K562 (cell line): ENCODE measurements around the gene INKA2. TPM values are rescaled to one million over a fixed set of nuclear protein-coding genes. Genes with fewer than 3 reads are reported as not detected.

ENCODE experiments used
- CCAR2 ChIP-seq: fragments of 200-400 bp; formaldehyde crosslinking; IDR thresholded peaks from 2 replicates; pipeline ENCODE4 v1.6.1; 2017; ENCODE audit warnings: mild to moderate bottlenecking, low read depth, low read length
- CSDE1 ChIP-seq, 2 experiments: fragments of 450-650 bp; IDR thresholded peaks; 2 replicates each; pipeline ENCODE4 v1.6.1; 2016; ENCODE audit warnings: mild to moderate bottlenecking in 1 of 2
- GTF2F1 ChIP-seq: IDR thresholded peaks from 2 replicates; pipeline ENCODE4 v1.6.1; 2011; ENCODE audit warnings: low read depth, low read length, improper control_type of control experiment
- HMG20B ChIP-seq: fragments of 250-450 bp; sonication (Bioruptor Pico); IDR thresholded peaks from 2 replicates; pipeline ENCODE4 v1.5.0; 2021; ENCODE audit warnings: mild to moderate bottlenecking
- KAT8 ChIP-seq: fragments of 450-650 bp; IDR thresholded peaks from 2 replicates; pipeline ENCODE4 v1.6.1; 2016; ENCODE audit warnings: low read depth, mild to moderate bottlenecking
- MAFK ChIP-seq: IDR thresholded peaks from 2 replicates; pipeline ENCODE4 v1.6.1; 2011; ENCODE audit warnings: low read length, improper control_type of control experiment
- MXD1 ChIP-seq: fragments of 250-450 bp; sonication (Bioruptor Pico); IDR thresholded peaks from 2 replicates; pipeline ENCODE4 v1.8.0; 2021; ENCODE audit warnings: borderline replicate concordance, mild to moderate bottlenecking, moderate library complexity; ENCODE audit not compliant: poor library complexity, severe bottlenecking
- NCOA6 ChIP-seq: fragments of 450-650 bp; IDR thresholded peaks from 2 replicates; pipeline ENCODE4 v1.6.1; 2017; ENCODE audit warnings: mild to moderate bottlenecking
- NKRF ChIP-seq: fragments of 450-650 bp; IDR thresholded peaks from 2 replicates; pipeline ENCODE4 v1.6.1; 2016; ENCODE audit warnings: borderline replicate concordance
- PKNOX1 ChIP-seq: fragments of 450-650 bp; IDR thresholded peaks from 2 replicates; pipeline ENCODE4 v1.6.1; 2016
- RBM15 ChIP-seq: fragments of 200-400 bp; formaldehyde crosslinking; IDR thresholded peaks from 2 replicates; pipeline ENCODE4 v1.6.1; 2018; ENCODE audit warnings: mild to moderate bottlenecking, low read length, moderate library complexity; ENCODE audit not compliant: insufficient read depth
- RFX5 ChIP-seq: IDR thresholded peaks from 2 replicates; pipeline ENCODE4 v1.6.1; 2011; ENCODE audit warnings: low read depth, mild to moderate bottlenecking, improper control_type of control experiment, low read length
- SETDB1 ChIP-seq: IDR thresholded peaks from one replicate; pipeline ENCODE4 v1.6.1; 2012; ENCODE audit warnings: low read length, control low read depth, inconsistent platforms
- SMC3 ChIP-seq: conservative IDR thresholded peaks from 2 replicates; pipeline ENCODE4 v1.6.1; 2011; ENCODE audit warnings: low read depth, low read length, improper control_type of control experiment; ENCODE audit not compliant: insufficient read depth
- SNIP1 ChIP-seq: fragments of 450-650 bp; IDR thresholded peaks from 2 replicates; pipeline ENCODE4 v1.7.1; 2017; ENCODE audit warnings: low read depth, mild to moderate bottlenecking
- TEAD2 ChIP-seq: fragments of 450-650 bp; IDR thresholded peaks from 2 replicates; pipeline ENCODE4 v1.6.1; 2016; ENCODE audit warnings: missing genetic modification characterization, control low read depth, missing compliant biosample characterization
- XRCC5 ChIP-seq: fragments of 200-400 bp; formaldehyde crosslinking; IDR thresholded peaks from 2 replicates; pipeline ENCODE4 v1.6.1; 2017; ENCODE audit warnings: low read depth, mild to moderate bottlenecking, low read length
- ZEB2 ChIP-seq: fragments of 450-650 bp; IDR thresholded peaks from 2 replicates; pipeline ENCODE4 v1.6.1; 2016
- ZFPM2 ChIP-seq: fragments of 250-450 bp; sonication (Bioruptor Pico); IDR thresholded peaks from 2 replicates; pipeline ENCODE4 v1.5.1; 2022; ENCODE audit warnings: mild to moderate bottlenecking
- ZKSCAN3 ChIP-seq: fragments of 250-450 bp; sonication (Bioruptor Pico); IDR thresholded peaks from 2 replicates; pipeline ENCODE4 v1.4.0; 2020
- ZNF12 ChIP-seq: sonication (generic); formaldehyde crosslinking; IDR thresholded peaks from 2 replicates; pipeline ENCODE4 v1.4.0; 2020; ENCODE audit warnings: mild to moderate bottlenecking, missing genetic modification reagents
- ZNF174 ChIP-seq: fragments of 250-450 bp; sonication (Bioruptor Pico); IDR thresholded peaks from 2 replicates; pipeline ENCODE4 v1.4.0; 2020; ENCODE audit warnings: mild to moderate bottlenecking
- ZNF444 ChIP-seq: fragments of 250-450 bp; sonication (Bioruptor Pico); IDR thresholded peaks from 2 replicates; pipeline ENCODE4 v1.4.0; 2020; ENCODE audit warnings: mild to moderate bottlenecking, moderate library complexity
- polyA plus RNA-seq, 8 experiments: library from polyadenylated mRNA; depleted of rRNA in 4 of 8; stranded (reverse) in 5 of 8; unstranded in 3 of 8; fragments of >200 nt; fragmentation: Nextera tagmentation in 2 of 8; fragmentation: Illumina TruSeq in 1 of 8; extraction: Ambion mirVana in 2 of 8; extraction: Trizol in 1 of 8; gene quantifications; 2 replicates each; pipeline versions ENCODE4 v1.2.1 to v1.2.3, GENCODE V29; 2011 to 2014; ENCODE audit warnings: inconsistent platforms in 1 of 8, missing spikeins in 1 of 8
- total RNA-seq, 7 experiments: library from RNA; depleted of rRNA in 6 of 7; stranded (reverse); fragments of >200 nt in 6 of 7; fragmentation: Illumina TruSeq in 2 of 7; extraction: Trizol in 2 of 7; gene quantifications; 2 replicates each; pipeline versions ENCODE4 v1.2.1 to v1.2.3, GENCODE V29; 2011 to 2021; ENCODE audit warnings: low replicate concordance in 1 of 7
- TF ChIP-seq, protein P1 (sequence below): fragments of 250-450 bp; sonication (Bioruptor Pico); IDR thresholded peaks from 2 replicates; pipeline ENCODE4 v1.6.1; 2021; ENCODE audit warnings: mild to moderate bottlenecking
- TF ChIP-seq, protein P2 (sequence below), 2 experiments: fragments of 450-650 bp in 1 of 2; sonication (generic) in 1 of 2; formaldehyde crosslinking in 1 of 2; IDR thresholded peaks in 1 of 2; conservative IDR thresholded peaks in 1 of 2; 2 replicates each; pipeline versions ENCODE4 v1.6.1 to v1.8.1; 2016 to 2023; ENCODE audit warnings: mild to moderate bottlenecking in 2 of 2, moderate library complexity in 2 of 2, inconsistent platforms in 1 of 2, missing genetic modification reagents in 1 of 2

INKA2 gene
- total and polyA plus RNA-seq, 9 of the 15 experiments (the other 6 are each of a cell fraction or from before 2014, with no cell fraction given): 0.04 to 1.4 (median 0.26) TPM; not detected in 1

DNA sequence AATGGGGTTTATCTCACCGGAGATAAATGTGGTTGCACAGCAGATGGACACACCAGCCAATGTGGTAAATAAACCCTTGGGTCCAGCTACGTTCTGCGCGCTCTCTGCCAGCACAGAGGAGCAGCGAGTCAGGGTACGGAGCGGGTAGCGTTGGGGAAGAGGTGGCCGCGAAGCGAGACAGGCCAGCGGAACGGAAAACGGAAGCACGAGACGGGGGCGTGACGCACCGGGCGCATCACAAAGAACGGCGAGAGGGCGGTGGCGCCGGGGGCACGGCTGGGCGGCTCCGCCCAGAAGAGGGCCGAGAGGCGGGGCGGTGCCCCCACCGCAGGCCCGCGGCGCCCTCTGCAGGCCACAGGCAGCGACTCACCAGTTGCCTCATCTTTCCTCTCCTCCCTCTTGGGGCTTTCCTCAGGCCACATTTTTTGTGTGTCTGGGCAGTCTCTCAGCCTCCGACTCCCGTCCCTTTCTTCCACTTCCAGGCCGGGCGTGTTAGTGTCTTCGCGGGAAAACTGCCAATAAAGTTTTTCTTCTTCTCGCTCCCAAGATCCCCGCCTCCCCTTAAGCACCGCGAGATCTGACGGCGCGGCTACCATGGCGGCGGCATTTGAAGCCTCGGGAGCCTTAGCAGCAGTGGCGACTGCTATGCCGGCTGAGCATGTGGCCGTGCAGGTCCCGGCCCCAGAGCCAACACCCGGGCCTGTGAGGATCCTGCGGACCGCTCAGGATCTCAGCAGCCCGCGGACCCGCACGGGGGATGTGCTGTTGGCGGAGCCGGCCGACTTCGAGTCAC lies 16.3 kb upstream of the INKA2 start, which contains the start of gene DDX20 (continued):
- TF ChIP-seq SETDB1 (no peak), SMC3 (peak; percentile 58), ZFPM2 (CRISPR knock-in tag) (0 out of 2 replicates have a peak, but pooled peaks have one; percentile 64), ZNF444 (CRISPR knock-in tag) (no peak), ZNF12 (peak; percentile 63; the same call in 1 of the 2 replicates), KAT8 (no peak), ZEB2 (peak; percentile 5; the same call in 1 of the 2 replicates), RFX5 (no peak; the same call in 1 of the 2 replicates), GTF2F1 (0 out of 2 replicates have a peak, but pooled peaks have one; percentile 63), NKRF (peak; percentile 91), HMG20B (CRISPR knock-in tag) (no peak), TEAD2 (no peak), ZNF174 (no peak), CCAR2 (no peak), XRCC5 (peak; percentile 98), ZKSCAN3 (CRISPR knock-in tag) (no peak), NCOA6 (peak; percentile 60; the same call in 1 of the 2 replicates), RBM15 (no peak), MXD1 (peak; percentile 54), CSDE1 (IDR thresholded peaks at IDR 0.05) (peak in 1 of 2 experiments; percentile 55; a peak in 2 of 4 replicates), SNIP1 (no peak), MAFK (0 out of 2 replicates have a peak, but pooled peaks have one; percentile 13), PKNOX1 (peak; percentile 54)
- TF ChIP-seq, protein P1, sequence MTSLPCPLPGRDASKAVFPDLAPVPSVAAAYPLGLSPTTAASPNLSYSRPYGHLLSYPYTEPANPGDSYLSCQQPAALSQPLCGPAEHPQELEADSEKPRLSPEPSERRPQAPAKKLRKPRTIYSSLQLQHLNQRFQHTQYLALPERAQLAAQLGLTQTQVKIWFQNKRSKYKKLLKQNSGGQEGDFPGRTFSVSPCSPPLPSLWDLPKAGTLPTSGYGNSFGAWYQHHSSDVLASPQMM (CRISPR knock-in tag): no peak
- TF ChIP-seq, protein P2, sequence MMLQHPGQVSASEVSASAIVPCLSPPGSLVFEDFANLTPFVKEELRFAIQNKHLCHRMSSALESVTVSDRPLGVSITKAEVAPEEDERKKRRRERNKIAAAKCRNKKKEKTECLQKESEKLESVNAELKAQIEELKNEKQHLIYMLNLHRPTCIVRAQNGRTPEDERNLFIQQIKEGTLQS (IDR thresholded peaks at IDR 0.05): peak; percentile 74
- TF ChIP-seq, protein P2 (CRISPR knock-in tag; conservative IDR thresholded peaks at IDR 0.05): 0 out of 2 replicates have a peak, but pooled peaks have one; percentile 21
